PC-9 (cell line): ENCODE measurements around the gene RHEX. TPM values are rescaled to one million over a fixed set of nuclear protein-coding genes. Genes with fewer than 3 reads are reported as not detected.

Experiments used
- BruUV-seq: library from RNA; stranded (reverse); fragments of 400-500 nt; replicated peaks from 2 replicates; lab custom pipeline; 2021; lab: Mats Ljungman, UMichigan
- CTCF ChIA-PET: fragments of 300-600 bp; sonication (Branson Sonifier 250); formaldehyde crosslinking; loops from one replicate; lab custom pipeline; 2022; ENCODE audit warnings: antibody characterized with exemption; lab: Charles Lee
- POLR2A ChIA-PET: fragments of 300-600 bp; sonication (Branson Sonifier 250); formaldehyde crosslinking; loops from one replicate; lab custom pipeline; 2022; ENCODE audit warnings: antibody characterized with exemption; ENCODE audit not compliant: unreplicated experiment; lab: Charles Lee
- DNase-seq, 2 experiments: peaks; one replicate each; pipeline versions ENCODE4 v3.0.0 to v3.0.0-alpha.2; 2015 to 2022; ENCODE audit warnings: mixed read lengths in 1 of 2
- H2AFZ ChIP-seq: fragments of 200-600 bp; sonication (generic); 2 replicates; pipeline ENCODE4 v1.8.1; 2017; ENCODE audit warnings: antibody characterized with exemption
- H3F3A ChIP-seq: fragments of 200-600 bp; sonication (generic); 2 replicates; pipeline ENCODE4 v1.8.1; 2017; ENCODE audit warnings: antibody characterized with exemption, mild to moderate bottlenecking, low read depth; ENCODE audit not compliant: insufficient read depth
- H3K27ac ChIP-seq: fragments of 200-600 bp; sonication (generic); 2 replicates; pipeline ENCODE4 v1.6.1; 2016; ENCODE audit warnings: mixed run types
- H3K27me3 ChIP-seq: fragments of 200-600 bp; sonication (generic); 2 replicates; pipeline ENCODE4 v1.6.1; 2016; ENCODE audit warnings: low read depth, mixed run types; ENCODE audit not compliant: insufficient read depth
- H3K36me3 ChIP-seq: fragments of 200-600 bp; sonication (generic); 2 replicates; pipeline ENCODE4 v1.6.1; 2016; ENCODE audit warnings: low read depth, mixed run types
- H3K4me1 ChIP-seq: fragments of 200-600 bp; sonication (generic); replicated peaks from 2 replicates; pipeline ENCODE4 v1.6.1; 2016; ENCODE audit warnings: mixed run types; ENCODE audit not compliant: insufficient read depth
- H3K4me2 ChIP-seq: fragments of 200-600 bp; sonication (generic); 2 replicates; pipeline ENCODE4 v1.6.1; 2017; ENCODE audit warnings: mixed run types
- H3K4me3 ChIP-seq: fragments of 200-600 bp; sonication (generic); 2 replicates; pipeline ENCODE4 v1.6.1; 2016; ENCODE audit warnings: mixed run types
- H3K79me2 ChIP-seq: fragments of 200-600 bp; sonication (generic); 2 replicates; pipeline ENCODE4 v1.6.1; 2017; ENCODE audit warnings: low read depth, mixed run types
- H3K9me2 ChIP-seq: fragments of 200-600 bp; sonication (generic); 2 replicates; pipeline ENCODE4 v1.8.1; 2017; ENCODE audit warnings: mild to moderate bottlenecking; ENCODE audit not compliant: insufficient read depth
- H3K9me3 ChIP-seq: fragments of 200-600 bp; sonication (generic); 2 replicates; pipeline ENCODE4 v1.8.1; 2016; ENCODE audit warnings: low read depth; ENCODE audit not compliant: insufficient read depth
- H4K20me1 ChIP-seq: fragments of 200-600 bp; sonication (generic); 2 replicates; pipeline ENCODE4 v1.8.1; 2017; ENCODE audit not compliant: insufficient read depth
- EZH2 ChIP-seq: fragments of 200-600 bp; sonication (generic); IDR thresholded peaks from 2 replicates; pipeline ENCODE4 v1.8.0; 2017; ENCODE audit warnings: antibody characterized with exemption, low read depth
- intact Hi-C: fragments of 100-400 bp; cut with micrococcal nuclease; formaldehyde crosslinking; loops from one replicate; pipeline ENCODE4 v1.10.0; 2022; ENCODE audit not compliant: unreplicated experiment
- total RNA-seq: library from RNA; stranded (reverse); gene quantifications from 2 replicates; pipeline ENCODE4 v1.2.3, GENCODE V29; 2021
- TF ChIP-seq, protein P1 (sequence below): fragments of 200-600 bp; sonication (generic); conservative IDR thresholded peaks from 2 replicates; pipeline ENCODE4 v1.6.1; 2017; ENCODE audit warnings: mixed run types, antibody characterized with exemption, mild to moderate bottlenecking, moderate library complexity

RHEX gene
- total RNA-seq, 1 experiment from 2014 or later: not detected

DNA sequence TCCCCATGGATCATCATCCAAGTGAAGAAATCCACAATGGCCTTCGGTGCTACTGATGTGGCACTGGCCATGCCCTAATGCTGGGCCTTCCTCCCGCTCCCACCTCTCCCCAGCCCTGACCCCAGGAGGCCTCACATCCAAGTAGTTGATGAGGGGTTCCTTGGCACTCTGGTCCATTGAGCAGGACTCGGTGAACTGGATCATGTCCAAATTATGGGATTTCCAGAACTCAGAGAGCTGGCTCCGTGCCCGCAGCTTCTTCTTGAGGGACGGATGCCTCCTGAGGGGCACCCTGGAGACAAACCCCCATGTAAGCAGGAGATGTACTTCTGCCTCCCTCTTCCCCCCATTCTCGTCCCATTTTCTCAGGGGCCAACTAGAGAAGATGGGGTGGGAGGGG, 30.2 kb upstream of the RHEX start:
- Histone ChIP-seq H4K20me1 (no peaks in the 10 kb centered on the region), H2AFZ (no peak overlapping the region), H3K9me3 (no peaks in the 10 kb centered on the region; the same call in 1 of the 2 replicates), H3K4me2 (no peak overlapping the region; the same call in 1 of the 2 replicates), H3K27me3 (no peaks in the 10 kb centered on the region), H3K4me1 (peaks cover 28% of the 10 kb centered on the region), H3K27ac (0 out of 2 replicates have a peak overlapping the region, but pooled peaks have one; percentile 88), H3K79me2 (no peaks in the 10 kb centered on the region), H3K36me3 (no peaks in the 10 kb centered on the region), H3F3A (peaks cover 24% of the 10 kb centered on the region), H3K9me2 (no peaks in the 10 kb centered on the region), H3K4me3 (no peak overlapping the region)
- DNase-seq: no peak
- TF ChIP-seq, protein P1, sequence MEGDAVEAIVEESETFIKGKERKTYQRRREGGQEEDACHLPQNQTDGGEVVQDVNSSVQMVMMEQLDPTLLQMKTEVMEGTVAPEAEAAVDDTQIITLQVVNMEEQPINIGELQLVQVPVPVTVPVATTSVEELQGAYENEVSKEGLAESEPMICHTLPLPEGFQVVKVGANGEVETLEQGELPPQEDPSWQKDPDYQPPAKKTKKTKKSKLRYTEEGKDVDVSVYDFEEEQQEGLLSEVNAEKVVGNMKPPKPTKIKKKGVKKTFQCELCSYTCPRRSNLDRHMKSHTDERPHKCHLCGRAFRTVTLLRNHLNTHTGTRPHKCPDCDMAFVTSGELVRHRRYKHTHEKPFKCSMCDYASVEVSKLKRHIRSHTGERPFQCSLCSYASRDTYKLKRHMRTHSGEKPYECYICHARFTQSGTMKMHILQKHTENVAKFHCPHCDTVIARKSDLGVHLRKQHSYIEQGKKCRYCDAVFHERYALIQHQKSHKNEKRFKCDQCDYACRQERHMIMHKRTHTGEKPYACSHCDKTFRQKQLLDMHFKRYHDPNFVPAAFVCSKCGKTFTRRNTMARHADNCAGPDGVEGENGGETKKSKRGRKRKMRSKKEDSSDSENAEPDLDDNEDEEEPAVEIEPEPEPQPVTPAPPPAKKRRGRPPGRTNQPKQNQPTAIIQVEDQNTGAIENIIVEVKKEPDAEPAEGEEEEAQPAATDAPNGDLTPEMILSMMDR: no peak
- TF ChIP-seq EZH2: no peak
- intact Hi-C loops: no loop called here
- ChIA-PET CTCF (no interaction called here), POLR2A (no interaction called here)
- no TSS peak for BruUV-seq

DNA sequence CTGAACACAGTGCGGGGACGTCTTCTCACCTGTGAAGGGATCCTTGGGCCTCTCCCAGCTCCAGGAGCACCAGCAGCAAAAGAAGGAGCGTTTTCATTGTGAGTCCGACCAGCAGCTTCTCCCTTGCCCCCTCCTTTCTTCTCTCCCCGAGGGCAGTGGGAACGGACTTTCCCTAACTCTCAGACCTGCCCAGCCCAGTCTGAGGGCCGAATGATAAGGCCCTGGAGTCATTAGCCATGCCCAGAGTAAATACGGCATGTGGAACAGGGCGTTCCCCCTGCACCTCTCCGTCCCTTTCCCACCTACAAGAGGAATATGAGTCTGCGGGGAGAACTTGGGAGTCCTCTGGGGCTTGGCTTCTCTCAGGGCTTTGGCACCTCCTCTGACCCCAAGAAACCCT, 29.3 kb upstream of the RHEX start, which contains the start of gene CTSE:
Gene CTSE, minus strand, starts transcription at position 201 of the 400 bp plus-strand sequence. Its CDS starts 104 bp downstream, at position 97.
- Histone ChIP-seq H3K4me1 (peaks cover 28% of the 10 kb centered on the region), H3K4me2 (no peak within 1 kb of the TSS), H3K4me3 (no peak within 1 kb of the TSS), H3K27me3 (no peaks in the 10 kb centered on the region), H3K79me2 (no peaks in the 10 kb centered on the region), H2AFZ (no peak within 1 kb of the TSS), H3F3A (peaks cover 24% of the 10 kb centered on the region), H3K27ac (no peak within 1 kb of the TSS), H3K36me3 (no peaks in the 10 kb centered on the region), H3K9me3 (no peaks in the 10 kb centered on the region), H3K9me2 (no peaks in the 10 kb centered on the region), H4K20me1 (no peaks in the 10 kb centered on the region)
- CTCF ChIA-PET: no interaction called here
- POLR2A ChIA-PET: no interaction called here
- TF ChIP-seq, protein P1: no peak
- TF ChIP-seq EZH2: no peak
- DNase-seq: no peak
- intact Hi-C loops: no loop called here
- no TSS peak for BruUV-seq

DNA sequence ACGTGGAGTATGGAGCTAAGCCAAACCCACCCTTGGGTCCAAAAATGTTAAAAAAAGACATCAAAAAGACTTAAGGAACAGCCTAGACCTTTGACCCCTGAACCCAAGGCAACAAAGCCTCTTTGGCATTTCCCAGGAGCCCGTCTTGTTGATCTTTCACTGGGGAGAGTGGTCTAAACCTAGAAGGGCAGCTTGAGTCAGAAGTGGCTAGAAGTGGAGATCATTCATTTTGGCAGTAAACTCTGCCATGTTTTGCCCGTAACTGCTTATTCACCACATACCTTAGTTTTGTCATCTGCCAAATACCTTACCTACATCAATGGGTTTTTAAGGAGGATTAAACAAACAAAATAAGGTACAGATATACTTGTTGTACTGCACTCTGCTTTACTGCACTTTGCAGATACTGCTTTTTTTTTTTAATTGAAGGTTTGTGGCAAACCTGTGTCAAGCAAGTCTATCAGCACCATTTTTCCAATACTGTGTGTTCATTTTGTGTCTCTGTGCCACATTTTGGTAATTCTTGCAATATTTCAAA, 27.6 kb upstream of the RHEX start:
- no peak overlapping the region for H3K4me2 ChIP-seq
- POLR2A ChIA-PET: no interaction called here
- CTCF ChIA-PET: no interaction called here
- no peak overlapping the region for H2AFZ ChIP-seq
- intact Hi-C loops: no loop called here
- H3K79me2 ChIP-seq: no peaks in the 10 kb centered on the region
- no peaks in the 10 kb centered on the region for H3K36me3 ChIP-seq
- H3K27me3 ChIP-seq: no peaks in the 10 kb centered on the region
- peaks cover 22% of the 10 kb centered on the region for H3F3A ChIP-seq
- H3K4me1 ChIP-seq: peaks cover 25% of the 10 kb centered on the region
- no TSS peak for BruUV-seq
- H3K9me3 ChIP-seq: no peaks in the 10 kb centered on the region
- H3K27ac ChIP-seq: no peak overlapping the region
- H3K9me2 ChIP-seq: no peaks in the 10 kb centered on the region
- no peak for DNase-seq
- TF ChIP-seq, protein P1: no peak
- TF ChIP-seq EZH2: no peak
- no peak overlapping the region for H3K4me3 ChIP-seq
- no peaks in the 10 kb centered on the region for H4K20me1 ChIP-seq
